Astrocyte (in vitro differentiated cells and primary cell): ENCODE data around the gene SPN. TPM values are rescaled to one million over a fixed set of nuclear protein-coding genes. Genes with fewer than 3 reads are reported as not detected.

Experiments
- DNase-seq: peaks from one replicate; pipeline ENCODE4 v3.0.0-alpha.2; 2010; ENCODE audit warnings: low read depth
- FAIRE-seq: peaks from 2 replicates; lab custom pipeline; 2011; peaks lifted over from hg19 to GRCh38; lab: Jason Lieb, UNC
- H2AFZ ChIP-seq: 2 replicates; pipeline ENCODE4 v1.6.0; 2012; ENCODE audit warnings: low read depth, low read length, inconsistent platforms
- H3K27ac ChIP-seq: 2 replicates; pipeline ENCODE4 v1.5.1; 2011; ENCODE audit warnings: low read depth, low read length, inconsistent platforms
- H3K27me3 ChIP-seq: 2 replicates; pipeline ENCODE4 v1.6.0; 2011; ENCODE audit warnings: low read length, inconsistent platforms; ENCODE audit not compliant: insufficient read depth
- H3K36me3 ChIP-seq: 2 replicates; pipeline ENCODE4 v1.5.1; 2011; ENCODE audit warnings: low read length, inconsistent platforms; ENCODE audit not compliant: insufficient read depth
- H3K4me1 ChIP-seq: 2 replicates; pipeline ENCODE4 v1.5.1; 2011; ENCODE audit warnings: low read length, inconsistent platforms; ENCODE audit not compliant: insufficient read depth
- H3K4me2 ChIP-seq: 2 replicates; pipeline ENCODE4 v1.6.0; 2012; ENCODE audit warnings: low read length, inconsistent platforms
- H3K4me3 ChIP-seq: 2 replicates; pipeline ENCODE4 v1.5.1; 2011; ENCODE audit warnings: low read depth, mild to moderate bottlenecking, low read length, inconsistent platforms; ENCODE audit not compliant: insufficient read depth
- H3K79me2 ChIP-seq: 2 replicates; pipeline ENCODE4 v1.6.0; 2012; ENCODE audit warnings: mild to moderate bottlenecking, low read length, inconsistent platforms; ENCODE audit not compliant: insufficient read depth
- H3K9ac ChIP-seq: 2 replicates; pipeline ENCODE4 v1.6.0; 2012; ENCODE audit warnings: mild to moderate bottlenecking, low read length, inconsistent platforms
- H3K9me3 ChIP-seq: 2 replicates; pipeline ENCODE4 v1.5.1; 2012; ENCODE audit warnings: low read depth, mild to moderate bottlenecking, low read length, inconsistent platforms; ENCODE audit not compliant: insufficient read depth
- H4K20me1 ChIP-seq: 2 replicates; pipeline ENCODE4 v1.6.0; 2012; ENCODE audit warnings: low read length, inconsistent platforms; ENCODE audit not compliant: insufficient read depth
- H3K27ac Mint-ChIP-seq: one replicate; pipeline ENCODE4 v1.8.0; 2021; ENCODE audit warnings: mild to moderate bottlenecking, mixed read lengths; ENCODE audit not compliant: unreplicated experiment
- H3K27me3 Mint-ChIP-seq: one replicate; pipeline ENCODE4 v1.8.0; 2021; ENCODE audit warnings: low read depth, mixed read lengths; ENCODE audit not compliant: unreplicated experiment
- H3K36me3 Mint-ChIP-seq: one replicate; pipeline ENCODE4 v1.8.0; 2021; ENCODE audit warnings: low read depth, mixed read lengths; ENCODE audit not compliant: unreplicated experiment
- H3K4me1 Mint-ChIP-seq: one replicate; pipeline ENCODE4 v1.8.0; 2021; ENCODE audit warnings: low read depth, mixed read lengths; ENCODE audit not compliant: unreplicated experiment
- H3K4me3 Mint-ChIP-seq: one replicate; pipeline ENCODE4 v1.8.0; 2021; ENCODE audit warnings: mild to moderate bottlenecking, moderate library complexity, mixed read lengths; ENCODE audit not compliant: unreplicated experiment
- H3K9me3 Mint-ChIP-seq: one replicate; pipeline ENCODE4 v1.8.0; 2021; ENCODE audit warnings: mild to moderate bottlenecking, mixed read lengths; ENCODE audit not compliant: unreplicated experiment
- CTCF ChIP-seq: IDR thresholded peaks from 2 replicates; pipeline ENCODE4 v1.5.1; 2011; ENCODE audit warnings: low read depth, mild to moderate bottlenecking, inconsistent platforms, low read length, moderate library complexity; ENCODE audit not compliant: insufficient read depth
- EZH2 ChIP-seq: IDR thresholded peaks from 2 replicates; pipeline ENCODE4 v1.6.1; 2012; ENCODE audit warnings: mild to moderate bottlenecking, low read length, inconsistent platforms; ENCODE audit not compliant: insufficient read depth
- total RNA-seq: library from RNA; stranded (reverse); gene quantifications from 2 replicates; pipeline ENCODE4 v1.2.1, GENCODE V29; 2021

SPN gene
- total RNA-seq, 1 donor from 2014 or later = 0.07 TPM

DNA sequence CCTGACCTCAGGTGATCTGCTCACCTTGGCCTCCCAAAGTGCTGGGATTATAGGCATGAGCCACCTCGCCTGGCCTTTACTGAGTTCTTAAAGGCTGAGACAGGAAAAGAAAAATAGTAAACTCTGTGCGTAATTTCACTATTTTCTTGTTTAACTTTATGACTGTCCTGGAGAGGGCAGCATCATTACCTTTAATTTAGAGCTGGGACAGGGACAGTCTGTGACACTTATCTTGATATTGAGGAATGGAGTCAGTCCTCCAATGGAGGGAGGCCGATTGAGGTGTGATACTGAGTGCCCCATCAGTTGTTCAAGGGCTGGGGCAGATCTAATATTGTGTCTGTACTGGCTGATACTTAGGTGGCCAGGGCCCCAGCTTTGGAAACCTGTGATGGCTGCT, 21.5 kb upstream of the SPN start:
- Mint-ChIP-seq H3K27me3 (peaks cover 2% of the 10 kb centered on the region), H3K27ac (no peak overlapping the region), H3K4me1 (no peaks in the 10 kb centered on the region), H3K36me3 (no peaks in the 10 kb centered on the region), H3K4me3 (no peak overlapping the region), H3K9me3 (peaks cover 2% of the 10 kb centered on the region)
- H3K4me2 ChIP-seq = no peak overlapping the region
- no peak overlapping the region for H3K27ac ChIP-seq
- FAIRE-seq = no peak
- H2AFZ ChIP-seq = no peak overlapping the region
- H3K36me3 ChIP-seq = no peaks in the 10 kb centered on the region
- DNase-seq = no peak
- H3K4me1 ChIP-seq = no peaks in the 10 kb centered on the region
- TF ChIP-seq CTCF (no peak), EZH2 (no peak)
- H4K20me1 ChIP-seq = no peaks in the 10 kb centered on the region
- no peak overlapping the region for H3K9ac ChIP-seq
- H3K4me3 ChIP-seq = no peak overlapping the region
- H3K9me3 ChIP-seq = no peaks in the 10 kb centered on the region
- H3K79me2 ChIP-seq = no peaks in the 10 kb centered on the region
- no peaks in the 10 kb centered on the region for H3K27me3 ChIP-seq

DNA sequence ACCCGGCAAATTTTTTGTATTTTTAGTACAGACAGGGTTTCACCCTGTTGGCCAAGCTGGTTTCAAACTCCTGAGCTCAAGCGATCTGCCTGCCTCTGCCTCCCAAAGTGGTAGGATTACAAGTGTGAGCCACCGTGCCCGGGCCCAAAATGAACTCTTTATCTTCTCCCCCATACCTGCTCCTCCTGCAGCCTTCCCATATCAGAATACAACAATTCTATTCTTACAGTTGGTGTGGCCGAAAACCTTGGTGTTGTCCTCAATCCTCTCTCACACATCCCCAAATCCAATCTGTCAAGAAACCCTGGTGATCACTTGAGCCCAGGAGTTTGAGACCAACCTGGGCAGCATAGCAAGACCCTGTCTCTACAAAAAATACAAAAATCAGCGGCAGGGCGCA, 19.5 kb upstream of the SPN start:
- Histone ChIP-seq H4K20me1 (no peaks in the 10 kb centered on the region), H3K9me3 (no peaks in the 10 kb centered on the region), H3K4me2 (no peak overlapping the region), H3K4me1 (no peaks in the 10 kb centered on the region), H3K9ac (no peak overlapping the region), H3K27ac (no peak overlapping the region), H3K79me2 (no peaks in the 10 kb centered on the region), H2AFZ (no peak overlapping the region), H3K4me3 (no peak overlapping the region), H3K36me3 (no peaks in the 10 kb centered on the region), H3K27me3 (no peaks in the 10 kb centered on the region)
- Mint-ChIP-seq H3K4me1 (no peaks in the 10 kb centered on the region), H3K27ac (no peak overlapping the region), H3K27me3 (peaks cover 2% of the 10 kb centered on the region), H3K4me3 (no peak overlapping the region), H3K9me3 (peaks cover 2% of the 10 kb centered on the region), H3K36me3 (no peaks in the 10 kb centered on the region)
- DNase-seq (no peak), FAIRE-seq (no peak)
- TF ChIP-seq CTCF (no peak), EZH2 (no peak)

- Histone ChIP-seq H3K9ac (no peak overlapping the region), H3K9me3 (no peaks in the 10 kb centered on the region), H3K27me3 (no peaks in the 10 kb centered on the region), H3K4me2 (no peak overlapping the region), H4K20me1 (no peaks in the 10 kb centered on the region), H3K79me2 (no peaks in the 10 kb centered on the region), H2AFZ (no peak overlapping the region), H3K4me3 (no peak overlapping the region), H3K4me1 (no peaks in the 10 kb centered on the region), H3K36me3 (no peaks in the 10 kb centered on the region), H3K27ac (no peak overlapping the region)
- Mint-ChIP-seq H3K9me3 (peaks cover 2% of the 10 kb centered on the region), H3K27me3 (peaks cover 2% of the 10 kb centered on the region), H3K27ac (no peak overlapping the region), H3K4me1 (no peaks in the 10 kb centered on the region), H3K36me3 (no peaks in the 10 kb centered on the region), H3K4me3 (no peak overlapping the region)
- FAIRE-seq (no peak), DNase-seq (no peak)
- no peak for TF ChIP-seq CTCF
- no peak for TF ChIP-seq EZH2
Observed at GRCh38 chr16:29644338-29644857, 18.6 kb upstream of the SPN start.
